PC-3 (cell line): ENCODE data around the gene TMSB4X. TPM values are rescaled to one million over a fixed set of nuclear protein-coding genes. Genes with fewer than 3 reads are reported as not detected.

ENCODE experiments used
- ATAC-seq: fragments of 200-7000 bp; cut with Tn5 transposase; 2 replicates; pipeline ENCODE4 v1.9.1; 2020; ENCODE audit warnings: mild to moderate bottlenecking, moderate library complexity
- BruUV-seq: library from RNA; stranded (reverse); fragments of 400-500 nt; replicated peaks from 2 replicates; lab custom pipeline; 2021; lab: Mats Ljungman, UMichigan
- CTCF ChIA-PET: fragments of 300-600 bp; sonication (Branson Sonifier 250); formaldehyde crosslinking; loops from one replicate; lab custom pipeline; 2022; ENCODE audit warnings: antibody characterized with exemption; lab: Charles Lee
- POLR2A ChIA-PET: fragments of 300-600 bp; sonication (Branson Sonifier 250); formaldehyde crosslinking; loops from one replicate; lab custom pipeline; 2022; ENCODE audit warnings: antibody characterized with exemption; ENCODE audit not compliant: unreplicated experiment; lab: Charles Lee
- DNase-seq: peaks from one replicate; pipeline ENCODE4 v3.0.0-alpha.2; 2015
- H2AFZ ChIP-seq: fragments of 300-600 bp; sonication (generic); 2 replicates; pipeline ENCODE4 v1.6.0; 2016; ENCODE audit warnings: antibody characterized with exemption, low read length
- H3F3A ChIP-seq: fragments of 300-600 bp; sonication (generic); one replicate; pipeline ENCODE4 v1.6.0; 2017; ENCODE audit warnings: antibody characterized with exemption, low read length, control low read depth, mild to moderate bottlenecking; ENCODE audit not compliant: unreplicated experiment
- H3K27ac ChIP-seq: fragments of 300-600 bp; sonication (generic); 2 replicates; pipeline ENCODE4 v1.5.1; 2016; ENCODE audit warnings: mild to moderate bottlenecking, low read length
- H3K27me3 ChIP-seq: fragments of 300-600 bp; sonication (generic); 2 replicates; pipeline ENCODE4 v1.6.1; 2016; ENCODE audit warnings: low read length, mixed read lengths
- H3K36me3 ChIP-seq: fragments of 300-600 bp; sonication (generic); 2 replicates; pipeline ENCODE4 v1.6.1; 2016; ENCODE audit warnings: low read depth, mixed run types, low read length, mixed read lengths
- H3K4me1 ChIP-seq: fragments of 300-600 bp; sonication (generic); 2 replicates; pipeline ENCODE4 v1.5.1; 2016; ENCODE audit warnings: low read length; ENCODE audit not compliant: insufficient read depth
- H3K4me2 ChIP-seq: fragments of 300-600 bp; sonication (generic); 2 replicates; pipeline ENCODE4 v1.6.0; 2016; ENCODE audit warnings: low read length
- H3K4me3 ChIP-seq: fragments of 300-600 bp; sonication (generic); 2 replicates; pipeline ENCODE4 v1.5.1; 2016; ENCODE audit warnings: mild to moderate bottlenecking, low read length, mixed read lengths
- H3K79me2 ChIP-seq: fragments of 300-600 bp; sonication (generic); 2 replicates; pipeline ENCODE4 v1.6.1; 2017; ENCODE audit warnings: low read length, mixed read lengths
- H3K9ac ChIP-seq: fragments of 300-600 bp; sonication (generic); 2 replicates; pipeline ENCODE4 v1.6.0; 2016; ENCODE audit warnings: mild to moderate bottlenecking, low read length
- H3K9me2 ChIP-seq: fragments of 300-600 bp; sonication (generic); replicated peaks from 2 replicates; pipeline ENCODE4 v1.6.1; 2016; ENCODE audit warnings: mixed run types, low read length, mixed read lengths
- H3K9me3 ChIP-seq: fragments of 300-600 bp; sonication (generic); 2 replicates; pipeline ENCODE4 v1.6.1; 2016; ENCODE audit warnings: low read length, mixed read lengths
- H4K20me1 ChIP-seq: fragments of 300-600 bp; sonication (generic); 2 replicates; pipeline ENCODE4 v1.6.1; 2016; ENCODE audit warnings: low read length, mixed read lengths
- CTCF ChIP-seq: fragments of 300-600 bp; sonication (generic); conservative IDR thresholded peaks from 2 replicates; pipeline ENCODE4 v1.5.1; 2017; ENCODE audit warnings: antibody characterized with exemption, low read depth, mild to moderate bottlenecking, low read length
- EZH2 ChIP-seq: fragments of 300-600 bp; sonication (generic); IDR thresholded peaks from one replicate; pipeline ENCODE4 v1.6.1; 2017; ENCODE audit warnings: antibody characterized with exemption, mild to moderate bottlenecking, low read length; ENCODE audit not compliant: unreplicated experiment
- EZH2phosphoT487 ChIP-seq: fragments of 300-600 bp; sonication (generic); IDR thresholded peaks from 2 replicates; pipeline ENCODE4 v1.6.1; 2018; ENCODE audit warnings: mild to moderate bottlenecking, antibody characterized with exemption, low read length, borderline replicate concordance
- intact Hi-C: fragments of 100-400 bp; cut with micrococcal nuclease; formaldehyde crosslinking; loops from 2 replicates; pipeline ENCODE4 v1.9.0; 2023
- total RNA-seq: library from RNA; depleted of rRNA; stranded (reverse); fragments of >200 nt; gene quantifications from 2 replicates; pipeline ENCODE4 v1.2.3, GENCODE V29; 2014

Gene TMSB4X
- total RNA-seq, 1 experiment from 2014 or later: 2,159 TPM

- Histone ChIP-seq H4K20me1 (no peaks in the 10 kb centered on the region), H3K4me1 (peaks cover 19% of the 10 kb centered on the region), H3K9ac (no peak overlapping the region), H3K4me3 (no peak overlapping the region), H3K27ac (no peak overlapping the region), H3K4me2 (no peak overlapping the region), H3K9me2 (no peaks in the 10 kb centered on the region), H3K27me3 (no peaks in the 10 kb centered on the region), H2AFZ (no peak overlapping the region), H3K79me2 (no peaks in the 10 kb centered on the region), H3F3A (no peaks in the 10 kb centered on the region), H3K36me3 (no peaks in the 10 kb centered on the region), H3K9me3 (no peaks in the 10 kb centered on the region)
- BruUV-seq: no TSS peak
- ATAC-seq (no peak), DNase-seq (no peak)
- CTCF ChIA-PET: no interaction called here
- POLR2A ChIA-PET: interaction anchor here (0.6 kb wide), 1 partner anchor 23 kb away, joined by 3 read pairs; no protein-coding TSS in a partner anchor
- TF ChIP-seq CTCF: no peak
- TF ChIP-seq EZH2phosphoT487: no peak
- no peak for TF ChIP-seq EZH2
- intact Hi-C loops: no loop called here
Observed at GRCh38 chrX:12954981-12955380, 19.9 kb upstream of the TMSB4X start.

- CTCF ChIA-PET: interaction anchor here (0.6 kb wide), 2 partner anchors 10 to 268 kb away, joined by 3 to 4 read pairs; no protein-coding TSS in a partner anchor
- no peaks in the 10 kb centered on the region for H4K20me1 ChIP-seq
- peak overlapping the region; percentile 17 for H3K9ac ChIP-seq
- TF ChIP-seq EZH2 (no peak), CTCF (no peak), EZH2phosphoT487 (no peak)
- no peaks in the 10 kb centered on the region for H3K9me2 ChIP-seq
- TSS peak; percentile 87 for BruUV-seq
- POLR2A ChIA-PET: interaction anchor here (0.6 kb wide), 2 partner anchors 20 to 22 kb away, joined by 3 to 7 read pairs; no protein-coding TSS in a partner anchor
- H3K9me3 ChIP-seq: no peaks in the 10 kb centered on the region
- peak; percentile 62 for ATAC-seq
- no peaks in the 10 kb centered on the region for H3K27me3 ChIP-seq
- H3K4me1 ChIP-seq: peaks cover 19% of the 10 kb centered on the region
- H3K27ac ChIP-seq: peak overlapping the region; percentile 70
- H3K4me3 ChIP-seq: no peak overlapping the region
- peak; percentile 62 for DNase-seq
- H3F3A ChIP-seq: no peaks in the 10 kb centered on the region
- no peaks in the 10 kb centered on the region for H3K36me3 ChIP-seq
- peak overlapping the region; percentile 63 for H3K4me2 ChIP-seq
- peak overlapping the region; percentile 71 for H2AFZ ChIP-seq
- no peaks in the 10 kb centered on the region for H3K79me2 ChIP-seq
- intact Hi-C loops: no loop called here
Observed at GRCh38 chrX:12955882-12956703, 18.8 kb upstream of the TMSB4X start.
